C4-2B (cell line): ENCODE results near the gene CETP.
"Not testable (repeated sequence)": the region's sequence is repeated elsewhere in the genome, so short reads cannot be mapped to it uniquely, and the experiment has no call there.

Experiments used
- H3K27ac ChIP-seq: fragments of 450-650 bp; 2 replicates; pipeline ENCODE4 v1.5.1; 2017
- CTCF ChIP-seq: fragments of 450-650 bp; conservative IDR thresholded peaks from 2 replicates; pipeline ENCODE4 v1.5.1; 2017; ENCODE audit warnings: mild to moderate bottlenecking
- ZFX ChIP-seq: fragments of 450-650 bp; IDR thresholded peaks from 2 replicates; pipeline ENCODE4 v1.6.1; 2017

Gene CETP

GRCh38 chr16:56989988-56990387 lies 28.2 kb downstream of the CETP start:
- peak overlapping the region; percentile 39; the same call in 1 of the 2 replicates for H3K27ac ChIP-seq

GRCh38 chr16:56990407-56991286 lies 28.9 kb downstream of the CETP start:
- no peak overlapping the region for H3K27ac ChIP-seq
- TF ChIP-seq ZFX: no peak
- TF ChIP-seq CTCF: no peak

More at GRCh38 chr16:56989988-56990387, 28.2 kb downstream of the CETP start:
- TF ChIP-seq ZFX (no peak), CTCF (no peak)

GRCh38 chr16:56992431-56992830 lies 30.7 kb downstream of the CETP start:
- not testable (repeated sequence) for H3K27ac ChIP-seq

- TF ChIP-seq CTCF (no peak), ZFX (no peak)
- no peak overlapping the region for H3K27ac ChIP-seq
Observed at GRCh38 chr16:56993204-56993603, 31.5 kb downstream of the CETP start.

- TF ChIP-seq ZFX (no peak), CTCF (no peak)
Observed at GRCh38 chr16:56994311-56994710, 32.6 kb downstream of the CETP start.

GRCh38 chr16:56995136-56995805 lies 33.5 kb downstream of the CETP start:
- TF ChIP-seq CTCF: no peak
- no peak for TF ChIP-seq ZFX
- H3K27ac ChIP-seq: no peak overlapping the region

More at GRCh38 chr16:56994311-56994710, 32.6 kb downstream of the CETP start:
- H3K27ac ChIP-seq: no peak overlapping the region

- TF ChIP-seq CTCF (no peak), ZFX (no peak)
- no peak overlapping the region for H3K27ac ChIP-seq
Observed at GRCh38 chr16:56997264-56997663, 35.5 kb downstream of the CETP start.
